ENCODE measurements around the gene CANT1.

Gene CANT1

DNA sequence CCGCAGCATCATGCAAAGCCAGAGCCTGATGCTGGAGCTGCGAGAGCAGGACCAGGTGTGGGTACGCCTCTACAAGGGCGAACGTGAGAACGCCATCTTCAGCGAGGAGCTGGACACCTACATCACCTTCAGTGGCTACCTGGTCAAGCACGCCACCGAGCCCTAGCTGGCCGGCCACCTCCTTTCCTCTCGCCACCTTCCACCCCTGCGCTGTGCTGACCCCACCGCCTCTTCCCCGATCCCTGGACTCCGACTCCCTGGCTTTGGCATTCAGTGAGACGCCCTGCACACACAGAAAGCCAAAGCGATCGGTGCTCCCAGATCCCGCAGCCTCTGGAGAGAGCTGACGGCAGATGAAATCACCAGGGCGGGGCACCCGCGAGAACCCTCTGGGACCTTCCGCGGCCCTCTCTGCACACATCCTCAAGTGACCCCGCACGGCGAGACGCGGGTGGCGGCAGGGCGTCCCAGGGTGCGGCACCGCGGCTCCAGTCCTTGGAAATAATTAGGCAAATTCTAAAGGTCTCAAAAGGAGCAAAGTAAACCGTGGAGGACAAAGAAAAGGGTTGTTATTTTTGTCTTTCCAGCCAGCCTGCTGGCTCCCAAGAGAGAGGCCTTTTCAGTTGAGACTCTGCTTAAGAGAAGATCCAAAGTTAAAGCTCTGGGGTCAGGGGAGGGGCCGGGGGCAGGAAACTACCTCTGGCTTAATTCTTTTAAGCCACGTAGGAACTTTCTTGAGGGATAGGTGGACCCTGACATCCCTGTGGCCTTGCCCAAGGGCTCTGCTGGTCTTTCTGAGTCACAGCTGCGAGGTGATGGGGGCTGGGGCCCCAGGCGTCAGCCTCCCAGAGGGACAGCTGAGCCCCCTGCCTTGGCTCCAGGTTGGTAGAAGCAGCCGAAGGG lies 38.6 kb upstream of the CANT1 start:
- DNase-seq: no peak
- no peak for TF ChIP-seq CTCF (IDR thresholded peaks at IDR 0.05; ENCODE audit: low read depth, low read length)

GRCh38 chr17:79047291-79047920 lies 37.8 kb upstream of the CANT1 start:
- H3K27me3 ChIP-seq: no peaks in the 10 kb centered on the region
- H3K36me3 ChIP-seq: no peaks in the 10 kb centered on the region
- no peak for TF ChIP-seq CTCF (IDR thresholded peaks at IDR 0.05; ENCODE audit: low read depth, low read length)
- no peak overlapping the region for H3K4me3 ChIP-seq (ENCODE audit: low read depth, low read length)
- no peak for DNase-seq
- H3K4me1 ChIP-seq: peaks cover 5% of the 10 kb centered on the region
- no peaks in the 10 kb centered on the region for H3K9me3 ChIP-seq

More for the DNA sequence above, 38.6 kb upstream of the CANT1 start:
- no peaks in the 10 kb centered on the region for H3K9me3 ChIP-seq
- no peaks in the 10 kb centered on the region for H3K36me3 ChIP-seq
- no peaks in the 10 kb centered on the region for H3K27me3 ChIP-seq
- peaks cover 5% of the 10 kb centered on the region for H3K4me1 ChIP-seq
- H3K4me3 ChIP-seq (ENCODE audit: low read depth, low read length): no peak overlapping the region

DNA sequence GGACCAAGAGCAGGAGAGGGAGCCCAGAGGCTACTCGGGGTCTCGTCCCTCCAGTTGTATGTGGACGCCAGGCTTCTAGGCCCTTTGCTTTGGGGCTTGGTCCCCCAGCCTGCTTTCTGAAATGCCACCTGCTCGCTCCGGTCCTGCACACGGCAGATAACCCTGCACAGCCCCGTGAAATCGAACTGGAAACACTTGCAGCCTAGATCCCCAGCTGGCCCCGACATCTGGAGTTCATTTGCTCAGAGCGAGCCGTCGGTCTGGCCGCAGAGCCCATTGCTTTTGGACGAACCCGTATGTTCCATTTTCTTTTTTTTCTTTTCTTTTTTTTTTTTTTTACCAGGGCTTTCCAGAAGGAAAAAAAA lies 37.3 kb upstream of the CANT1 start:
- peak overlapping the region; percentile 44 for H3K4me3 ChIP-seq (ENCODE audit: low read depth, low read length)
- no peaks in the 10 kb centered on the region for H3K9me3 ChIP-seq
- no peak for TF ChIP-seq CTCF (IDR thresholded peaks at IDR 0.05; ENCODE audit: low read depth, low read length)
- H3K36me3 ChIP-seq: no peaks in the 10 kb centered on the region
- peaks cover 5% of the 10 kb centered on the region for H3K4me1 ChIP-seq
- DNase-seq: peak; percentile 61
- no peaks in the 10 kb centered on the region for H3K27me3 ChIP-seq

- peak; percentile 38 for DNase-seq
- Histone ChIP-seq H3K4me3 (ENCODE audit: low read depth, low read length) (peak overlapping the region; percentile 44), H3K4me1 (peaks cover 5% of the 10 kb centered on the region), H3K9me3 (no peaks in the 10 kb centered on the region), H3K36me3 (no peaks in the 10 kb centered on the region), H3K27me3 (no peaks in the 10 kb centered on the region)
- no peak for TF ChIP-seq CTCF (IDR thresholded peaks at IDR 0.05; ENCODE audit: low read depth, low read length)
Measured at GRCh38 chr17:79046197-79046915, 36.8 kb upstream of the CANT1 start.

DNA sequence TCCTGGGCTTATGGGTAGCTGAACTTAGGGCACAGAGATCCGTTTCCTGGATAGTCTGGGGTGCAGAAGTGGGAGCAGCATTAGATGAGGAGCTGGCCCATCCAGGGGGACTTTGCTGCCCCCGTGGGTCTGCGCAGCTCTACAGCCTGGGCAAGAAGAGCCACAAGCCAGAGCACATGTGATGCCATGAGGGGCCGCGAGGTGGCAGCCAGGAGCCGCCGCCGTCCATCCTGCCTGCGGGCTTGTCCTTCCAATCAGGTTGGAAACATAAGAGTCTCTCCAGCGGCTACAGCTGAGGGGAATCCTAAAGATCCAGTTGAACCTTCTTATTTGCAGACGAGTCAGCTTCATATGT lies 36.3 kb upstream of the CANT1 start:
- Histone ChIP-seq H3K36me3 (no peaks in the 10 kb centered on the region), H3K4me1 (peaks cover 5% of the 10 kb centered on the region), H3K27me3 (no peaks in the 10 kb centered on the region), H3K4me3 (ENCODE audit: low read depth, low read length) (peak overlapping the region; percentile 44), H3K9me3 (no peaks in the 10 kb centered on the region)
- TF ChIP-seq CTCF (IDR thresholded peaks at IDR 0.05; ENCODE audit: low read depth, low read length): peak; percentile 96
- DNase-seq: peak; percentile 82

All from BE2C (cell line).